ENCODE measurements around the gene CPLX1.

The CPLX1 gene

GRCh38 chr4:854356-854755 is 28.4 kb upstream of the CPLX1 start:
- DNase-seq, result no peak

GRCh38 chr4:853416-853781 is 27.5 kb upstream of the CPLX1 start:
- DNase-seq, result no peak

DNA sequence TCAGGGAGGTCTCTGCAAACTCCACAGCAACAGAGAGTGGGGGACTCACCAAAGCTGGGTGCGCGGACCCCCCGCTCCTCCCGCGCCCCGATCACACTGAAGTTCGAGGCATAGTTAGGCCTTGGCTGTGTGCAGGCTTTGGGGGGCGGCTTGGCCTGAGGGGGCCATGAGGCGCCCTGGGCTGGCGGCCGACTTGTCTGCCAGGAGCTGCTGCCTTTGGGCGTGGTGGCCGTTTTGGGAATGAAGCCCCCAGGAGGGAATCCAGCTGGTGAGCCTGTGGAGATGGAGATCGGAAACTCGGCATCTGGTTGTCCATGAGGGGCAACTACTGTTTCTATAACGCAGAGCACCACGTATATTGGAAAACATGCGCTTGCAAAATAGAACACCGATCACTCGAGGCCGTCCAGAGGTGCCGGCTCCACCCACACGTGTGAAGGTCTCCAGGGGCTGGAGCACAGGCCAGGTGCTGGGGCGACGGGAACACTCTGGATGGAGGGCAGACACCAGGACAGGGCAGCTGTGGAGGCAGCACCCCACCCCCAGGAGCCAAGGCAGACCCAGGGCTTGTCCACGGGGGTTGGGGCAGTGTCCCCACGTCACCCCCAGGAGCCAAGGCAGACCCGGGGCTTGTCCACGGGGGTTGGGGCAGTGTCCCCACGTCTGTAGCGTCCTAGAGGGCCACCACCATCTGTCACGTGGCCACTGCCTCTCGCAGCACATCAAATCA is 25.9 kb upstream of the CPLX1 start:
- DNase-seq, result no peak

DNA sequence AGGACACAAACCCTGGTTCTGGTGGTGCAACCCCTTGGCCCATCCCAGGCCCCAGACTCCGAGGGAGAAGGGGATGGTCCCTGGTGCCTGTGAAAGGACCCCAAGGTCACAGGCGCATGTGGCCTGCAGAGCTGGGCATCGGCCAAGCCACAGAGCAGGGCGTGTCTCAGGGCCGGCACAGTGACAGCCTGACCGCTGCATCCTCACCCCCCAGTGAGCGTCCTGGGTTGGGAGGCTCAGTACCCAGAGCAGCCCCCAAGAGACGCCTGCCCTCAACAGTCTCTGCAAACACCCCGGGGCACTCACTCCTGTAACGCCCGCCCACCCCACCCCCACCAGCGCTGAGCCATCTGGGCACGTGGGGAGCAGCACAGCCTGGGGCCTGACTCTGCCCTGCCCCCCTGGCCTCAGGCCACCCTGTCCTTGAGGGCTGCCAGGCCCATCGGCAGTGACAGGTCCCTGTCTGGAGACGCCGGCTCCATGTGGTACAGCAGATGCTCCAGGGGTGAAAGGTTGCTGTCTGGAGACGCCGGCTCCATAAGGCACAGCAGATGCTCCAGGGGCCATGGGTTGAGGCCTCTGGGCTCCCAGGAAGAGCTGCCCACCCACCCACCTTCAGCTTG is 24.5 kb upstream of the CPLX1 start:
- no peak for DNase-seq

DNA sequence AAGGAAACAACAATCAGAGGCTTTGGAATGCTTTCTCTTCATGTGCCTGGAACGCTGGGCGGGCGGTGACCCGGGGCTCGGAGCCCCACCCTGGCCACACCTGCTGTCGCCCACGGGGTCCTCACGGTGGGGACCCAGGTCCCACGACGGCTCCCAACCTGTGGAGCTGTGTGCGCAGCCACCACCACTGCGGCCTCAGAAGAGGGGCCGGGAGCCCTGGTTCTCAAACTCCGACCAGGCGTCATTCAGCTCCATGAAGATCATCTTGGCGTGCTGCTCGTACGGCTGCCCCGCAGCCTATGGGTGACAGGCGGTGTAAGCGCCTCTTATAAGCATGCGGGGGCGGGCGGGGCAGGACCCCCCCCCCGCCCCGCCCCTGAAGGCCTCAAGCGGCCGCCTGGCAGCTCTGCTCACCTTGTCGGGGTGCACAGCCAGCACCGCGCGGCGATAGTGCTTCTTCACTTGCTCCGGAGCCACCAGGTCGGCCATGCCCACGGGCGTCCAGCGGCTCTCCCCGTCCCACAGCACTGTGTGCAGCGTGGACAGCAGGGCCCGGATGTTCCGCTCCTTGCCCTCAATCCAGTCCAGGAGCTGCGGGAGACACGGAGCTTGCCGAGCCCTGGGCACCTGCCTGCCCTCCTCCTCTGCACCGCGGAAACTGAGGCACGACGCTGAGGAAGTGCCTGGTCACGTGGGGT is 23.7 kb upstream of the CPLX1 start:
- no peak for DNase-seq

DNA sequence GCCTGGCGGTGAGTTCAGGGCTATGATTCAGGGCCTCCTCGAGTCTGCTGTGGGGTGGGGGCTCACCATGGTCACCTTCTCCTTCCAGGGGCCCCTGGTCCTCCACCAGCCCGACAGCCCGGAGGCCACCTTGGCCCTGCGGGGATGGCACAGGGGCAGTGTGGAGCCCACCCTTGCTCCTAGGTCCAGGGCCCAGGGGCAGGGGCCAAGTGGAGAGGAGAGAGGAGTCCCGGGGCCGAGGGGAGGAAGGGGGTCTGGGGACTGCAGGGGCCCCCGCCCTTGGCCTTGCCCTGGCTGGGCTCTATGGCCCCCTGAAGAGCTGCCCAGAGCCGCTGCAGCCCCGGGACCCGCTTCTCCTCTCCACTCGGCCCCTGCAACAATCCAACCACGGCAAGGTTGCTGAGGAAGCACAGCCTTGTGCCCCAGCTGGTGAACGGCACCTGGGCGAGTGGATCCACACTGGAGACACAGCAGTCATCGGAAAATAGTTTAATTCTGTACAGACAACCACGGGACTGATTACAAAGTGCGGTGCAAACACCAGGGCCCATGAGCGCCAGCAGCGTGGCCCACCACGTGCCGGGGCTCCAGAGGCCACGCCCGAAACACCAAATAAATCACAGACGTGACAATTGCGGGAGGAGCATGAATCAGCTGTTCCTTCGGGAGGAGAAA is 23.0 kb upstream of the CPLX1 start:
- DNase-seq, result no peak

DNA sequence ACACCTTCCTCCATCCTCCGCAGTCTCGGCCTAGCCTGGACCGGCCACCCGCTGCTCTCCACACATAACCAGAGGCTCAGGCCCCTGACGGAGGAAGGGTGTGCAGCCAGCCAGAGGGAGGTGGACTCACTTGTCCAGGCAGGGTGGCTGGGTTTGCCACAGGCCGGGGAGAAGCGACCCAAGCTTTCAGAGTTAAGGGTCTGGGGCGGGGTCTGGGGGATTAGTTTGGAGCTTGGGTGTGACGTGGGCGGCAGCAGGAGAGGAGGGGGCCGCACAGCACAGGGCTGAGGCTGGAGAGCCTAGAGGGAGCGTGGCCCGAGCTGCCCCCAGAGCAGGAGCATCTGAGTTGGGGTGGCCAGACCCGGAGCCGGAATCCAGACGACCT is 22.4 kb upstream of the CPLX1 start:
- DNase-seq, result no peak

GRCh38 chr4:845836-846251 is 19.9 kb upstream of the CPLX1 start:
- no peak for DNase-seq

DNA sequence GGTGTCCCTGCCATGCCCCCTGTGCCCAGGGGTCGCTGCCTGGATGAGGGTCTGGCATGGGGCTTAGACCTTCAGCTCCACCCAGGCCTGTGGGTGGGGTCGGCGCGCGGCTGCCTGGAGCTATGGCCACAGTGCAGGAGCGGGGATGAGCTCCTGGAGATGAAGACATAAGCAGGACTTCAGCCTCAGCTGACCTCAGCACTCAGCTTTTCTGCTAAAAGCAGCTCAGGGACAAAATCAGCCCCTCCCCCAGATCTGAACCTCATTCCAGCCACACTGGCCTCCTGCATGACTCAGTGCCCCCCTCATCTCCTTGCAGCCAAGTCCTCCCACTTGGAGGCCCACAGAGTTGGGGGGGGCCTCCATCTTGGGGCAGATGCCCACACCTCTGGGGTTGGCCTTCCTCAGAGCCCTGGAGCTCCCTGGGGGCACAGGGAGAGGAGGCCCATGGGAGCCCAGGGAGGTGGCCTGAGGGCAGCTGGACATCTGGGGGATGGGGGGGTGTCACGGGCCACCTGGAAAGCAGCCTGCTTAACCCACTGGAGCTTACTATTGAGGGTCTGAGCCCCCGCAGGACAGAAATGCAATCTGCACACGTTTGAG is 19.4 kb upstream of the CPLX1 start:
- no peak for DNase-seq

DNA sequence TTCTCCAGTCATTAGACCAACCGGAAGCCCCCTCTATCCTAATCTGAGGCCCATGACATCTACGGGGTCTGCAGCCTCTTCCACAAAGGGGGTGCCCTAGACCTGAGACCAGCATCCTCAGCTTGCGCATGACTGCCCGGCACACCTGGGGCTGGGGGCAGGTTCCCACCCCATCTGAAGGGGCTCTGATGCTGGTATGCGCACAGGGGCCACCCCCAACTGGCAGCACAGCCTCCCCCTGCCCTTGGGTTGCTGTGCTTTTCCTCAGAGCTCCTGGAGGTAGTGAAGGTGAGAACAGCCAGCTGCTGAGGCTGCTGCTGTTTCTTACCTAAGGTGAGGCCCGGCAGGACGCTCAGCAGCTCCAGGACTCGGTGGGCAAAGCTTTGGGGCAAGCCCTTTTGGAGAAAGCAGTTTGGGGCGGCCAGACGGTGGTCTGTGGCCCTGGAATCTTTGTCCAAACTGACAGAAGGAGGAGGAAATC is 18.9 kb upstream of the CPLX1 start:
- no peak for DNase-seq

DNA sequence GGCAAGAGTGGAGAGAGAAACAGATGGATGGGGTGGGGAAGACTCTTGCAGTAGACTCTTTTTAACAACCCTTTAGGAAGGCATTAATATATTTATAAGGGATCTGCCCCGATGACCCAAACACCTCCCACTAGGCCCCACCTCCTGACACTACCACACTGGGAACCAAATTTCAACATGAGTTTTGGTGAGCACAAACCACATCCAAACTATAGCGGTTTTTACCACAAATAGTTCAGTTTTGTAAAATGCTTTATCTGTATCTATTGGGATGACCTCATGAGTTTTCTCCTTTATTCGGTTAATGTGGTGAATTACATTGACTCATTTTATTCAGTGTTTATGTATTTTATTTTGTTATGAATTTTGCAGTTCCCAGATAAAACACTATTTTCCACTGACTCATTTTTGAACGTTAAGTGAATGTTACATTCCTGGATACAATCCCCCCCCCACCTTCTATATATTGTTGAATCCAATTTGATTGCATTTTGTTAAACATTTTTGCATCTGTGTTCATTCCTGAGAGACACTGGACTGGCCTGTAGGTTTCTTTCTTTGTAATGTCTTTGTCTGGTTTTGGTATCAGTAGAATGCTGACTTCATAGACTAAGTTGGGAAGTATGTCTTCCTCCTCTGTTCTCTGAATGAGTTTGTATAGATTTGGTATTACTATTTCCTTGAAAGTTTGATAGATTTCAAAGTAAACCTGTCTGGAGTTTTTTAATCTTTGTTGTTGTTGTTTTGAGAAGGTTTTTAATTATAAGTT is 13.9 kb upstream of the CPLX1 start:
- no peak for DNase-seq

GRCh38 chr4:837772-838171 is 11.8 kb upstream of the CPLX1 start:
- no peak for DNase-seq

DNA sequence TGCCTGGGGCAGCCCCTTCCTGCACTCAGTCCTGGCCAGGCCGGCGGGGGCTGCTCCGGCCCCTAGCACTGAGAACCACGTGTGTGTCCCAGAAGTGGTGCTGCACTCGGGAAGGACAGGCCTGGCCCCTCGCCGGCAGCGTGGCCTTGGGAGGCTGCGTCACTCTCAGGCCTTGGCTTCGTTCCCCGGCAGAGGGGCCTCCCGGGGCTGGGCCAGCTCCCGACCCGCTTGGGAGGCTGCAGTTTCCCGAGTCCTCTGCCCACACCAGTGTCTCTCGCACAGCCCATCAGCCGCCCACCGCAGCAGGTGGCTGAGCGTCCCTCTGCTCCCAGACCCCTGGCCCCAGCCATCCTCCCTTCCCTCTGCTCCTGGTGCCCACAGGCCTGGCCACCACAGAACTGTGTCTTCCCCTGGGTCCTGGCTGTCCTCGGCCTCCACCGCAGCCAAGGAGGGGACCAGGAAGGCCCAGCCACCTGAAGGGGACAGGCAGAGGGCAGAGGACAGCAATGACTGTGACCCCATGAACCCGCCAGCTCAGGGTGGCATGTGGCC is 10.9 kb upstream of the CPLX1 start:
- DNase-seq, result no peak

DNA sequence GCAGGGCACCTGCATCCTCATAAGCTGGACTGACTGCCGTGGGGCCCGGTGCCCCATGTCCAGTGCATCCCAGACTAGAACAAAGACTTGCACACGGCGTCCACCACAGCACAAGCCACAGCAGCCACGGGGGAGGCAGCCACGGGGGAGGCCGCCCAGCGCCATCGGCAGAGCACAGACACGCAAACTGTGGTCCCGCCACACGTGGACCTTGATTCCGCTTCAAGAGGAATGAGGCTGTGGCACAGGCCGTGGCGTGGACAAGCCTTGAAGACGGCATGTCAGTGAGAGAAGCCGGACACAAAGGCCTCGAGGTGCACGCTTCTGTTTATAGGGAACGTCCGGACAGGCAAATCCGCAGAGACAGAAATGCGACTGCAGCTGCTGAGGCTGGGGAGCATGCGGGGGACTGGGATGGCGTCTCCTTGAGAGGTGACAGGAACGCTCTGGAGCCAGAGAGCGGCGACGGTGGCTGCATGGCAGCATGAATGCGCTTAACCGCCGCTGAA is 10.1 kb upstream of the CPLX1 start:
- no peak for DNase-seq

DNA sequence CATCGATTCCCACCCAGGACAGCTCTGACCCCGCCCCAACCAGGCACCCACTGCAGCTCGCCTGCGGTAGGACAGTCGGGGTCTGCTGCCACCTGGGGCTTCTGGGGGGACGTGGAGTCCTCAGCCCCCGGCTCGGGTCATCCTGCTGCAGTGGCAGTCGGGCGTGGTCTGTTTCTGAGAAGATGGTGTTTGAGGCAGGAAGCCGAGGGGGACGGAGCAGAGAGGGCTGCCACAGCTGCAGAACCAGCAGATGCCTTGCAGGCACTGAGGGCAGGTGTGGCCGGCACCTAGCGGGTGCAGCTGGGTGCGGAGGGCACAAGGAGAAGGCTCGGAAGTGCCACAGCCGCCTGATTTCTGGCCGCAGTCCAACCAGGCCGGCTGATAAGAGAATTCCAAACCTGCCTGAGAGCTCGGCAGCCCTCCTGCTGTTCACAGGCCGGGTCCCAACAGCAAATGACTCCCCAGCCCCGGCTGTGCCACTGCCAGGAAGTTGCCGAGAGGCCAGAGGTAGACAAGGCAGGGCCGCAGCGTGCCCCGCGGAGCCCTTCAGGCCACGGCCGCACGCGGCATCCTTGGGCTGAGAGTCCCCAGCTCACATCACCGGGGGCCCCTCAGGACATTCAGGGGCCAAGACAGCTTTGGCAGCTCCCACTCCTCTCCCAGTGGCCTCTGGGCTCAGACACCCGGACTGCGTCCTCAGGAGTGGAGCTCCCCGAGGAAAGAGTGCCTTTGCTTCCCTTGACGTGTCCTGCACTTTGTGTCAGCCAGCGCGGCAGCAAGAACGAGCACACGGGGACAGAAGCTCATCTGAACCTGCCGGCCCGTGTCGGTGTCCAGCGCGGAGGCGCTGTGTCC is 9.4 kb upstream of the CPLX1 start:
- DNase-seq, result no peak

- DNase-seq, result no peak
Measured at GRCh38 chr4:834368-835147, 8.6 kb upstream of the CPLX1 start.

DNA sequence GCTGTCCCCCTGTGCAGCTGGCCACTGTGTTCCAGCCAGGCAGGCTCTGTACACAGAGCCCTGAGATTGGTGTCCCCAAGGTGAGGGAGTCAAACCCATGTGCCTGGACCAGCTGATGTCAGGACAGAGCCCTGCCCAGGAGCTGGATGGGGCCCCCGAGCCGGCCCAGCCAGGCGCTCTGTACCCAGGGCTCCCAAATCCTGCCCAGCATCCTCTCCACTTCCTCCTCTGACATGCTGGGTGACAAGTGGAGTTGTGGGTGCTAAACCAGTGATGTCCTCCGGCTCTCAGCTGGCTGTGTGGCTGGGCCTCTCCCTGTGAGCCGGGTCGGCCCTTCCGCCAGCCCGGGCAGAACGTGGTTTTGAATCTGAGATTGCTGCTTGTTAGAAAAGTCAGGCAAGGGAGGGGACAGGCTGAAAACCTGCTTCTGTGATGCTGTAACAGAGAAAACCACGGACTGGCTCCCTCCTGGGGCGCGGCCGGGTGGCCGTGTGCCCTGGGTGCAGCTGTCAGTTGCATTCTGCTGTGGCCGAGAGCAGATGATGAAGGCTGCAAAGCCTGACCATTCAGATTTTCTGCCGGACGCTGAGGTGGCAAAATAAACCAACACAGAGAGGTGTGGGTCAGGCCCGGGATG is 7.9 kb upstream of the CPLX1 start:
- no peak for DNase-seq

DNA sequence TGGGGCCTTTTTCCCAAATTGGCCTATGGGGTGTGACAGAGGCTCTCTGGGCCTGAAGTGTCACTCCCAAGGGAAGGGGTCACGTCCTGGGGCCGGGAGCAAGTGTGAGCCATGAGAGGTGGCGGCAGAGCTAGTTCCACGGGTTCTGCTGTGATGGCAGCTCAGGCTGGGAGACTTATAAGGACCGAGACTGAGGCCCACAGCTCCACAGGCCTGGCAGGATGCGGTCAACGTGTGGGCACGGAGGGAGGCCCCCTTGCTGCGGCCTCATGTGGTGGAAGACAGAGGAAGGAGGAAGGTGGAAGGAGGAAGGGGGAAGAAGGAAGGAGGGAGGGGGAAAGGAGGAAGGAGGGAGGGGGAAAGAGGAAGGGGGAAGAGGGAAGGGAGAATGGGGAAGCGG is 7.2 kb upstream of the CPLX1 start:
- DNase-seq, result no peak

GRCh38 chr4:832536-832935 is 6.6 kb upstream of the CPLX1 start:
- DNase-seq, result no peak

DNA sequence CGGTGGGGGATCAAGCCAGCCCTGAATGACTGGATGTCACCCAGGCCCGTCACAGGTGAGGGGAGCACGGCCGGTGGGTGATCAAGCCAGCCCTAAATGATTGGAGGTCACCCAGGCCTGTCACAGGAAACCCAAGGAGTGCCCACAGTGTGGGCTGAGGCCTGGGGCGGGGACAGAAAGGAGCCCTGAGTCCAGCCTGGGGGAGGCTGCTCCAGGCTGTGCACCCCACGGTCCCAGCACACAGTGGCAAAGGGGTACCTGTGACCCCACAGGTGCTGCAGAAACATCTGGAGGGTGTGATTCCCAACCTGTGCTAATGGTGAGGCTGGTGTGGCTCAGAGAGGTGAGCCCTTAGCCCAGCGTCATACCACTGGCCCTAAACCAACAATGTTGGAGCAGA is 6.2 kb upstream of the CPLX1 start:
- no peak for DNase-seq

All from activated T-cell treated with anti-CD3 and anti-CD28 coated beads for 4 hours (primary cell).